PC-3 (cell line): Measurements from ENCODE around the gene BDH1. TPM values are rescaled to one million over a fixed set of nuclear protein-coding genes. Genes with fewer than 3 reads are reported as not detected.

Source experiments
- ATAC-seq: fragments of 200-7000 bp; cut with Tn5 transposase; 2 replicates; pipeline ENCODE4 v1.9.1; 2020; ENCODE audit warnings: mild to moderate bottlenecking, moderate library complexity
- BruUV-seq: library from RNA; stranded (reverse); fragments of 400-500 nt; replicated peaks from 2 replicates; lab custom pipeline; 2021; lab: Mats Ljungman, UMichigan
- CTCF ChIA-PET: fragments of 300-600 bp; sonication (Branson Sonifier 250); formaldehyde crosslinking; loops from one replicate; lab custom pipeline; 2022; ENCODE audit warnings: antibody characterized with exemption; lab: Charles Lee
- POLR2A ChIA-PET: fragments of 300-600 bp; sonication (Branson Sonifier 250); formaldehyde crosslinking; loops from one replicate; lab custom pipeline; 2022; ENCODE audit warnings: antibody characterized with exemption; ENCODE audit not compliant: unreplicated experiment; lab: Charles Lee
- DNase-seq: peaks from one replicate; pipeline ENCODE4 v3.0.0-alpha.2; 2015
- H2AFZ ChIP-seq: fragments of 300-600 bp; sonication (generic); 2 replicates; pipeline ENCODE4 v1.6.0; 2016; ENCODE audit warnings: antibody characterized with exemption, low read length
- H3F3A ChIP-seq: fragments of 300-600 bp; sonication (generic); one replicate; pipeline ENCODE4 v1.6.0; 2017; ENCODE audit warnings: antibody characterized with exemption, low read length, control low read depth, mild to moderate bottlenecking; ENCODE audit not compliant: unreplicated experiment
- H3K27ac ChIP-seq: fragments of 300-600 bp; sonication (generic); 2 replicates; pipeline ENCODE4 v1.5.1; 2016; ENCODE audit warnings: mild to moderate bottlenecking, low read length
- H3K27me3 ChIP-seq: fragments of 300-600 bp; sonication (generic); 2 replicates; pipeline ENCODE4 v1.6.1; 2016; ENCODE audit warnings: low read length, mixed read lengths
- H3K36me3 ChIP-seq: fragments of 300-600 bp; sonication (generic); 2 replicates; pipeline ENCODE4 v1.6.1; 2016; ENCODE audit warnings: low read depth, mixed run types, low read length, mixed read lengths
- H3K4me1 ChIP-seq: fragments of 300-600 bp; sonication (generic); 2 replicates; pipeline ENCODE4 v1.5.1; 2016; ENCODE audit warnings: low read length; ENCODE audit not compliant: insufficient read depth
- H3K4me2 ChIP-seq: fragments of 300-600 bp; sonication (generic); 2 replicates; pipeline ENCODE4 v1.6.0; 2016; ENCODE audit warnings: low read length
- H3K4me3 ChIP-seq: fragments of 300-600 bp; sonication (generic); 2 replicates; pipeline ENCODE4 v1.5.1; 2016; ENCODE audit warnings: mild to moderate bottlenecking, low read length, mixed read lengths
- H3K79me2 ChIP-seq: fragments of 300-600 bp; sonication (generic); 2 replicates; pipeline ENCODE4 v1.6.1; 2017; ENCODE audit warnings: low read length, mixed read lengths
- H3K9ac ChIP-seq: fragments of 300-600 bp; sonication (generic); 2 replicates; pipeline ENCODE4 v1.6.0; 2016; ENCODE audit warnings: mild to moderate bottlenecking, low read length
- H3K9me2 ChIP-seq: fragments of 300-600 bp; sonication (generic); replicated peaks from 2 replicates; pipeline ENCODE4 v1.6.1; 2016; ENCODE audit warnings: mixed run types, low read length, mixed read lengths
- H3K9me3 ChIP-seq: fragments of 300-600 bp; sonication (generic); 2 replicates; pipeline ENCODE4 v1.6.1; 2016; ENCODE audit warnings: low read length, mixed read lengths
- H4K20me1 ChIP-seq: fragments of 300-600 bp; sonication (generic); 2 replicates; pipeline ENCODE4 v1.6.1; 2016; ENCODE audit warnings: low read length, mixed read lengths
- CTCF ChIP-seq: fragments of 300-600 bp; sonication (generic); conservative IDR thresholded peaks from 2 replicates; pipeline ENCODE4 v1.5.1; 2017; ENCODE audit warnings: antibody characterized with exemption, low read depth, mild to moderate bottlenecking, low read length
- EZH2 ChIP-seq: fragments of 300-600 bp; sonication (generic); IDR thresholded peaks from one replicate; pipeline ENCODE4 v1.6.1; 2017; ENCODE audit warnings: antibody characterized with exemption, mild to moderate bottlenecking, low read length; ENCODE audit not compliant: unreplicated experiment
- EZH2phosphoT487 ChIP-seq: fragments of 300-600 bp; sonication (generic); IDR thresholded peaks from 2 replicates; pipeline ENCODE4 v1.6.1; 2018; ENCODE audit warnings: mild to moderate bottlenecking, antibody characterized with exemption, low read length, borderline replicate concordance
- intact Hi-C: fragments of 100-400 bp; cut with micrococcal nuclease; formaldehyde crosslinking; loops from 2 replicates; pipeline ENCODE4 v1.9.0; 2023
- total RNA-seq: library from RNA; depleted of rRNA; stranded (reverse); fragments of >200 nt; gene quantifications from 2 replicates; pipeline ENCODE4 v1.2.3, GENCODE V29; 2014

BDH1 gene
- total RNA-seq, 1 experiment from 2014 or later = 10.6 TPM

- Histone ChIP-seq H3F3A (no peaks in the 10 kb centered on the region), H3K27me3 (no peaks in the 10 kb centered on the region), H3K9ac (no peak overlapping the region), H3K27ac (no peak overlapping the region), H3K4me2 (no peak overlapping the region), H3K4me3 (no peak overlapping the region), H3K9me3 (no peaks in the 10 kb centered on the region), H4K20me1 (no peaks in the 10 kb centered on the region), H3K36me3 (no peaks in the 10 kb centered on the region), H3K9me2 (no peaks in the 10 kb centered on the region), H2AFZ (no peak overlapping the region), H3K79me2 (no peaks in the 10 kb centered on the region), H3K4me1 (peaks cover 20% of the 10 kb centered on the region)
- DNase-seq (no peak), ATAC-seq (no peak)
- ChIA-PET POLR2A (no interaction called here), CTCF (no interaction called here)
- intact Hi-C loops = no loop called here
- BruUV-seq = no TSS peak
- TF ChIP-seq EZH2 = no peak
- no peak for TF ChIP-seq EZH2phosphoT487
- no peak for TF ChIP-seq CTCF
Measured at GRCh38 chr3:197508461-197508860, 47.3 kb downstream of the BDH1 start.

- no peak overlapping the region for H2AFZ ChIP-seq
- TF ChIP-seq EZH2phosphoT487 = no peak
- TF ChIP-seq CTCF = no peak
- TF ChIP-seq EZH2 = no peak
- H3K9me3 ChIP-seq = no peaks in the 10 kb centered on the region
- H3K27ac ChIP-seq = no peak overlapping the region
- DNase-seq (no peak), ATAC-seq (no peak)
- no peaks in the 10 kb centered on the region for H3F3A ChIP-seq
- H4K20me1 ChIP-seq = no peaks in the 10 kb centered on the region
- H3K4me2 ChIP-seq = no peak overlapping the region
- H3K36me3 ChIP-seq = no peaks in the 10 kb centered on the region
- intact Hi-C loops = no loop called here
- H3K79me2 ChIP-seq = no peaks in the 10 kb centered on the region
- H3K27me3 ChIP-seq = no peaks in the 10 kb centered on the region
- H3K9me2 ChIP-seq = no peaks in the 10 kb centered on the region
- peaks cover 22% of the 10 kb centered on the region for H3K4me1 ChIP-seq
- no TSS peak for BruUV-seq
- POLR2A ChIA-PET = no interaction called here
- H3K4me3 ChIP-seq = no peak overlapping the region
- CTCF ChIA-PET = no interaction called here
- H3K9ac ChIP-seq = no peak overlapping the region
Measured at GRCh38 chr3:197508051-197508451, 47.7 kb downstream of the BDH1 start.

GRCh38 chr3:197507541-197507940, 48.2 kb downstream of the BDH1 start:
- Histone ChIP-seq H3K79me2 (no peaks in the 10 kb centered on the region), H3K27ac (no peak overlapping the region), H3K9me3 (no peaks in the 10 kb centered on the region), H4K20me1 (no peaks in the 10 kb centered on the region), H3K9me2 (no peaks in the 10 kb centered on the region), H3K36me3 (no peaks in the 10 kb centered on the region), H3K4me3 (no peak overlapping the region), H3K27me3 (no peaks in the 10 kb centered on the region), H3K4me2 (no peak overlapping the region), H3K4me1 (peaks cover 27% of the 10 kb centered on the region), H3F3A (no peaks in the 10 kb centered on the region), H2AFZ (no peak overlapping the region), H3K9ac (no peak overlapping the region)
- no TSS peak for BruUV-seq
- ChIA-PET CTCF (no interaction called here), POLR2A (no interaction called here)
- DNase-seq (no peak), ATAC-seq (no peak)
- TF ChIP-seq CTCF (no peak), EZH2 (no peak), EZH2phosphoT487 (no peak)
- intact Hi-C loops = no loop called here
